GM18870 (cell line): ENCODE measurements around the gene BAIAP2.
"Not testable (repeated sequence)": the region's sequence is repeated elsewhere in the genome, so short reads cannot be mapped to it uniquely, and the experiment has no call there.

Experiments used
- ATAC-seq: cut with Tn5 transposase; IDR thresholded peaks from one replicate; pipeline ENCODE4 v1.9.1; 2021; ENCODE audit warnings: moderate library complexity; ENCODE audit not compliant: unreplicated experiment

BAIAP2 gene

DNA sequence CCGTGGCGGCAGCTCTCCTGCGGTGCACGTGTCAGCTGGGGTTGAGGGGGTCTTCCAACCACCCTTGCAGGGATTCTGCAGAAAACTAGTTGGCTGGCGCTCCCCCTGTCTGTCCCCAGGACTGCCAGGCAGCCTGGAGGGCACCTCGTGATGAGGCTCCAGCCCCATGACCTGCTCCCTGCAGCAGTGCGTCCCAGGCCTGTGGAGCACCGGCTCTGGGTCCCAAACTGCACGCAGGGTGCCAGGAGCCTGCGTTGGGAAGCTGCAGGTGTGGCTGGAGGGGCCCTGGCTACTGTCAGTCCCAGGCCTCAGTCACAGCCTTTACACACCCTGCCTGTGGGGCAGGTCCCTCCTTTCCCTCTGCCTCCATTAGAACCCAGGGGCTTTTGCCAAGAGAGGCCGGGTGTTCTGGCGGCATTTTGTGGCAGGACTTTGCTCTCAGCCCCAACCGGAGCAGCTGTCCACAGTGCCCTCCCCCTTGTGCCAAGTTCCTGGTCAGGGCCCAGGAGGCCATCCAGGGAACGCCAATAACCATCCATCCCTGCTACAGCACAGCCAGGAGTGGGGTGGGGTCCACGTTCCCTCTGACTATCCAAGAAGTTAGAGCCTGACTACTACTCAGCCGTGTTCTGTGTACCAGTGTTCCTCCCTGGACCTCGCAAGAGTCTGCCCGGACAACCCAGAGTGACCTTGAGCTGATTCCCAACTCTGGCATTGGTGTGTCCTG lies 34.2 kb upstream of the BAIAP2 start:
- ATAC-seq = no peak

DNA sequence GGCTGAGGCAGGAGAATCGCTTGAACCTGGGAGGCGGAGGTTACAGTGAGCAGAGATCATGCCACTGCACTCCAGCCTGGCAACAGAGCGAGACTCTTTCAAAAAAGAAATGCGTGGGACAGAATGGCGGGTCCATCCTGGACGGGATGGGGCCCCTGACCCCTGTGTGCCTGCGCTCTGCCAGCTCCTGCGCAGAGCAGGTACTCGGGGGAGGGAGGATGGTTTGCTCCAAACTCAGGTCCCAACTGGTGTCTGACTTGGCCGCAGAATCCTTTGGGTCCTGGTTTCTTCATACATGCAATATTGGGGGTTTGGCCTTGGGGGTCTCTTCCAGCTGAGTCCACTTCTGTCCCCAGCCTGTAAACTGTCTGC lies 33.0 kb upstream of the BAIAP2 start:
- no peak for ATAC-seq

DNA sequence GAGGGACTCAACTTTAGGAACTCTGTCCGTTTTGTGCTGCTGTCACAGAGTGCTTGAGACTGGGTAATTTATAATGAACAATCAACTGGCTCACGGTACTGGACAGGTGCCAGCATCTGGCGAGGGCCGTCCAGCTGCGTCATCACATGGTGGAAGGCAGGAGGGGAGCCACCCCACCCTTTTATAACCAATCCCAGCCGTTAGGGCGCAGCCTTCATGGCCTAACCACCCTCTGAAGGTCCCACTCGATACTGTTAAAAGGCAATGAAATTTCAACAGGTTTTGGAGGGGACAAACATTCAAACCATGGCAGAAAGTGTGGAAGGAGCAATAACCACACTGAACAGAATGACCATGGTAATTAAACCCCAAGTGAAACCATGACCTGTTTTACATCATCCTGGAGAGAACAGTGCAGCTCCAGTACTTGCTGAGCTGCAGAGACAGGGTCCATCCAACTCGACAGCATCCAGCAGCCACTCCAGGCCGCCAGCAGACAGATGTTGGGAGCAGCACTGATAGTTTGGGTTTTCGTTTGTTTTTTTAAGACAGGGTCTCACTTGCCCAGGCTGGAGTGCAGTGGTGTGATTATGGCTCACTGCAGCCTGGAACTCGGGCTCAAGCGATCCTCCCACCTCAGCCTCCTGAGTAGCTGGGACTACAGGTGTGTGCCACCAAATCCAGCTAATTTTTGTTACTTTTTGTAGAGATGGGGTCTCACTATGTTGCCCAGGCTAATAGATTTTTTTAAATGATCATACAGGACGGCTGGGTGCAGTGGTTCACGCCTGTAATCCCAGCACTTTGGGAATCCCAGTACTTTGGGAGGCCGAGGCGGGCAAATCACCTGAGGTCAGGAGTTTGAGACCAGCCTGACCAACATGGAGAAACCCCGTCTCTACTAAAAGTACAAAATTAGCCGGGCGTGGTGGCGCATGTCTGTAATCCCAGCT lies 32.3 kb upstream of the BAIAP2 start:
- no peak for ATAC-seq

- ATAC-seq = no peak
Measured at GRCh38 chr17:81003711-81004475, 31.1 kb upstream of the BAIAP2 start.

- ATAC-seq = no peak
Measured at GRCh38 chr17:81006891-81007290, 28.1 kb upstream of the BAIAP2 start.

DNA sequence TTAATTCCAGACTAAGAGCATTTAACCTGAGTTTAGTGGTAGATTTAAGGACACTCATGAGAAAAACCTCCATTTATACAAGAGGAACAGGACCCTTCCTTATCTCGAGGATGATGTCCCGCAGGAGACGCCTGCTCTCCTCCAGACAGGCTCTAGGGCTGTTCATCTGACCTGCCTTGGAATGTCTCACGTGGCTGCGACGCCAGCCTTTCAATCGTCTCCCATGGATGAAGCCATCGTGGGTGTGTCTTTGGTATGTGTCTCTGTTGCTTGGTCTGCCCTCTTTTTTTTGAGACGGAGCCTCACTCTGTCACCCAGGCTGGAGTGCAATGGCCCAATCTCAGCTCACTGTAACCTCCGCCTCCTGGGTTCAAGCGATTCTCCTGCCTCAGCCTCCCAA lies 26.8 kb upstream of the BAIAP2 start:
- ATAC-seq = no peak

DNA sequence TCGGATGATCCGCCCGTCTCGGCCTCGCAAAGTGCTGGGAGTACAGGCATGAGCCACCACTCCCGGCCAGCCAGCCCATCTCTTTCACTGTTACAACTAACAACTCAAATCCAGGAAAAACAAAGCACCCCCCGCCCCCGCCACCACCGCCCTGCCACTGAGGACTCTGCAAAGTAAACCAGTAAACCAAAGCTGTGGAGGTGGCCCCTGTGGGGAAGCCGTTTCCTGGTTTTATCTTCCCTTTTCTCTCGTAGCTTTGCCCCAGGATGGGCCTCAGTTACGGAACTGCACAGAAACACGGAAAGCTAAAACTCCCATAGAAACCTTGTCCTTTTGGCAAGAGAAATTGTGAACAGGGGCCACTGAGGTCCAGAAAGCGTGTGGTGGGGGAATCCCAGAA lies 25.8 kb upstream of the BAIAP2 start:
- no peak for ATAC-seq

DNA sequence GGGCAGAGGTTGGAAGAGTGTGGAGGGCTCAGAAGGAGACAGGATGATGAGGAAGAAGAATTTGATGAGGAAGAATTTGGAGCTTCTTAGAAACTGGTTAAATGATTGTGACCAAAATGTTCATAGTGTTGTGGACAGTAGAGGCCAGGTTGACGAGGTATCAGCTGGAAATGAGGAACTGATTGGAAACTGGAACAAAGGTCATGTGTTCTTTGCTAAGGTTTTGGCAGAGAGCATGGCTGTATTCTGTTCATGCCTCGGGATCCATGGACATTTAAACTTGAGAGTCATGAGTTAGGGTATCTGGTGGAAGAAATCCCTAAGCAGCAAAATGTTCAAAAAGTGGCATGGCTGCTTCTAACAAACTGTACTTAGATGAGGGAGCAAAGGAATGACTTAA lies 24.0 kb upstream of the BAIAP2 start:
- no peak for ATAC-seq

GRCh38 chr17:81011951-81012350 lies 23.0 kb upstream of the BAIAP2 start:
- ATAC-seq = no peak

- ATAC-seq = no peak
Measured at GRCh38 chr17:81012574-81013447, 22.1 kb upstream of the BAIAP2 start.

- ATAC-seq = no peak
Measured at GRCh38 chr17:81013642-81014041, 21.3 kb upstream of the BAIAP2 start.

DNA sequence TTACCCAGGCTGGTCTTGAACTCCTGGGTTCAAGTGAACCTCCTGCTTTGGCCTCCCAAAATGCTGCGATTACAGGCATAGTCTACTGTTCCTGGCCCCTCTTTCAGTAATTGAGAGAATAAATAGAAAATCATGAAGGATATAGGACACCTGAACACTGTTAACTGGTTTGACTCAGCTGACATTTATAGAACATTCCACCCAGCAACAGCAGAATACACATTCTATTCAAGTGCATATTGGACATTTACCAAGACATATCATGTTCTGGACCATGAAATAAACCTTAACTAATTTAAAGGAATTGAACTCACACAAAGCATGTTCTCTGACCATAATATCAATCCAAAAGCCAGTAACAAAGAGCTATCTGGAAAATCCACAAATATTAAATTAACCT lies 19.8 kb upstream of the BAIAP2 start:
- ATAC-seq = no peak

DNA sequence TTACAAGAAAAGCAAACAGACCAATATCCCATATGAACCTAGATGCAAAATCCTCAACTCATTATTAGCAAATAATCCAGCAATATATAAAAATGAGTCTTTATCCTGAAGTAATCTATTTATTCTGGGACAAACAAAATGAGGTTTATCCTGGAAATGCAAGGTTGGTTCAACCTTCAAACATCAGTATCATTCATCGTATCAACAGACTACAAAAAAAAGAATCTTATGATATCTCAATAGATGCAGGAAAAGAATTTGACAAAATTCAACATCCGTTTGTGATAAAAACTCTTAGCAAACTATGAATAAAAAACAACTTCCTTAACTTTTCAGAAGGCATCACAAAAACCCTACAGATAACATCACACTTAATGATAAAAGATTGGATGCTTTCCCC lies 18.4 kb upstream of the BAIAP2 start:
- ATAC-seq = no peak

DNA sequence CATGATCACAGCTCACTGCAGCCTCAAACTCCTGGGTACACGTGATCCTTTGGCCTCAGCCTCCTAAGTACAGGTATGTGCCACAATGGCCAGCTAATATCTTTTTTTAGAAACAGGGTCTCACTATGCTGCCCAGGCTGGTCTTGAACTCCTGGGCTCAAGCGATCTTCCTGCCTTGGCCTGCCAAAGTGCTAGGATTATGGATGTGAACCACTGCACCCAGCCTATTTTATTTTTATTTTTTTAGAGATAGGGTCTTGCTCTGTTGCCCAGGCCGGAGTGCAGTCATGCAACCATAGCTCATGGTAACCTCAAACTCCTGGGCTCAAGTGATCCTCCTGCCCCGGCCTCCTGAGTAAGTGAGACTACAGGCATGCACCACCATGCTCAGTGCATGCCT lies 17.6 kb upstream of the BAIAP2 start:
- ATAC-seq = not testable (repeated sequence)

DNA sequence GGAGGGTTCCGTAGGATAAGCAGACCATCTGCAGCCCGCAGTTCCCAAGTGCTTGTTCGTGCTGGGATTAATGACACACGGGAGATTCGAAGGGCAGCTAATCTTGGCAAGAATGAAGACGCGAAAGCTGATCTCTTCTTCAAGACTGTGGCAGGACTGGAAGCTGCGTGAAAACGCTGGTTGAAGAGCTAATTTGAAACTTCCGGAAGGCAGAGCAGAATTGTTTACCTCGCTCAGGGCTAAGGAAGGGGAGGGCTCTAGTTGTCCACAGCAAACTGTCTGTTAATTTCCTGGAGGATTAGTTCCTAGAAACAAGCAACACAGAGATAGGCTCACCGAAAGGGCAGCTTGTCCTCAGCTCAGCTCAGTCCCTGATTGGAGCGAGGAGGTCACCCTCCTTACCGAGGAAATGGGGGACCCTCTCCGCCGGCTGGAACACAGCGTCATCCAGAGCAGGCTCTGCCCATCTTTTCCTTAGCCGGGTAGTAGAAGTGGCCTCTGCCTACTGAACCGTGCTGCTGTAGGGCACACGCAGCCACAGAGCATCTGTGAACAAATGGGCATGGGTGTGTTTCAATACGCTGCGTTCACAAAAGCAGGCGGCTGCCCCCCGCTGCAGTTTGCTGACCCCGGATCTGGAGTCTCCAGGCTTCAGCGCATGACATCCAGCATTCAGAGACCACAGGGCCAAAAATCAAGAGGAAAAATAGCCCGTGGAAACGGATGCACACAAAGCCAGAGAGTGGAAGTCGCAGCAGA lies 16.7 kb upstream of the BAIAP2 start:
- ATAC-seq = no peak

GRCh38 chr17:81019563-81020442 lies 15.1 kb upstream of the BAIAP2 start:
- ATAC-seq = no peak

GRCh38 chr17:81020443-81020766 lies 14.5 kb upstream of the BAIAP2 start:
- ATAC-seq = no peak

- ATAC-seq = no peak
Measured at GRCh38 chr17:81020767-81021497, 14.0 kb upstream of the BAIAP2 start.
